Measurements from ENCODE around the gene CAV1. TPM values are rescaled to one million over a fixed set of nuclear protein-coding genes. Genes with fewer than 3 reads are reported as not detected.

CAV1 gene
- total and polyA plus RNA-seq, 4 donors, result 121 to 616 (median 323) TPM

DNA sequence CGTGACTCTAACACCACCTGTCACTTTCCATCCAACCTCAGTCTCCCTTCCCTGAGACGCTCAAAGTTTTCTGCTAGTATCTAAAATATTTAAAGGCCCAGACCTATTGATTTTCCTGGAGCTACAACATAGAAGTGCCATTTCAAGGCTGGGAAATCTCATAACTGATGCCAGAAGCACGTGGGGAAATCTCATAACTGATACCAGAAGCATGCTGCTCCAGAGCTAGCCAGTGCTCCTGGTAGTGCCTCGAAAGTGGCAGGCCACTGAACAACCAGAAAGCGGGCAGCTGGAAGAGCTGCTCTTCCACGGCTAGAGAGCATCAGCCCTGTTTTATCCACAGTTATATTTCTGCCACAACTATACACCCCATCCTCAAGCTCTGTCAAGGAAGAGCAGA, 72.5 kb downstream of the CAV1 start:
- no peak overlapping the region for H3K9ac ChIP-seq (ENCODE audit: insufficient read depth in 1 of 2, low read length in 2 of 2)
- H3K4me3 ChIP-seq, result no peak overlapping the region
- H3K36me3 ChIP-seq (ENCODE audit: control insufficient read depth in 4 of 4, insufficient read depth in 4 of 4, low read length in 4 of 4), result no peaks in the 10 kb centered on the region
- TF ChIP-seq, protein P1, sequence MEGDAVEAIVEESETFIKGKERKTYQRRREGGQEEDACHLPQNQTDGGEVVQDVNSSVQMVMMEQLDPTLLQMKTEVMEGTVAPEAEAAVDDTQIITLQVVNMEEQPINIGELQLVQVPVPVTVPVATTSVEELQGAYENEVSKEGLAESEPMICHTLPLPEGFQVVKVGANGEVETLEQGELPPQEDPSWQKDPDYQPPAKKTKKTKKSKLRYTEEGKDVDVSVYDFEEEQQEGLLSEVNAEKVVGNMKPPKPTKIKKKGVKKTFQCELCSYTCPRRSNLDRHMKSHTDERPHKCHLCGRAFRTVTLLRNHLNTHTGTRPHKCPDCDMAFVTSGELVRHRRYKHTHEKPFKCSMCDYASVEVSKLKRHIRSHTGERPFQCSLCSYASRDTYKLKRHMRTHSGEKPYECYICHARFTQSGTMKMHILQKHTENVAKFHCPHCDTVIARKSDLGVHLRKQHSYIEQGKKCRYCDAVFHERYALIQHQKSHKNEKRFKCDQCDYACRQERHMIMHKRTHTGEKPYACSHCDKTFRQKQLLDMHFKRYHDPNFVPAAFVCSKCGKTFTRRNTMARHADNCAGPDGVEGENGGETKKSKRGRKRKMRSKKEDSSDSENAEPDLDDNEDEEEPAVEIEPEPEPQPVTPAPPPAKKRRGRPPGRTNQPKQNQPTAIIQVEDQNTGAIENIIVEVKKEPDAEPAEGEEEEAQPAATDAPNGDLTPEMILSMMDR (IDR thresholded peaks at IDR 0.05; ENCODE audit: control extremely low read depth, extremely low read depth), result no peak
- no peaks in the 10 kb centered on the region for H3K27me3 ChIP-seq (ENCODE audit: control insufficient read depth in 3 of 3, insufficient read depth in 3 of 3, low read length in 2 of 3)
- H3K27ac ChIP-seq (ENCODE audit: low read depth in 1 of 2, low read length in 1 of 2), result no peak overlapping the region
- 92% methylated on average over 6 of the region's 6 CpGs for WGBS, 2 donors
- peaks cover 0 to 10% (median 2%) of the 10 kb centered on the region in 5 donors for H3K4me1 ChIP-seq (ENCODE audit: control insufficient read depth in 5 of 5, insufficient read depth in 5 of 5, low read length in 5 of 5)
- ATAC-seq (ENCODE audit: insufficient read depth, low FRiP score), result no peak
- DNase-seq, result no peak
- no peaks in the 10 kb centered on the region for H3K9me3 ChIP-seq (ENCODE audit: control insufficient read depth in 4 of 4, insufficient read depth in 3 of 4, low read length in 3 of 4)

DNA sequence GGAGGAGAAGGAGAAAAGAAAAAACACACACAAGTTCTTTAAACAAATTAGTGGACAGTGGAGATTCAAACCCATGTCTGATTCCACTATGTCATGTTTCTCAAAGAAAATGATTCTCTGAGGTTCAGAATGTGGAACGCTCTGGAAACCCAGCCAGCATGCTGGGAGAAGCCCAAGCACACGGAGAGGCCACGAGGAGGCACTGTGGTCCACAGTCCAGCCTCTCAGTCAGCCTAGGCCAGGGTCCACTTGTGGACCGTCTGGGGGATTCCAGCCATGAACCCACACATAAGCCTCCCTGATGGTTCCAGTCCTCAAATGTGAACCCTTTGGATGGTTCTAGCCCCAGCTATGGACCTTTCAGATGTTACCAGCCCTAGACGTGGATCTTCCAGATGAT, 73.4 kb downstream of the CAV1 start:
- Histone ChIP-seq H3K9ac (ENCODE audit: insufficient read depth in 1 of 2, low read length in 2 of 2) (no peak overlapping the region), H3K27me3 (ENCODE audit: control insufficient read depth in 3 of 3, insufficient read depth in 3 of 3, low read length in 2 of 3) (no peaks in the 10 kb centered on the region), H3K9me3 (ENCODE audit: control insufficient read depth in 4 of 4, insufficient read depth in 3 of 4, low read length in 3 of 4) (no peaks in the 10 kb centered on the region), H3K4me1 (ENCODE audit: control insufficient read depth in 5 of 5, insufficient read depth in 5 of 5, low read length in 5 of 5) (peaks cover 0 to 3% (median 0%) of the 10 kb centered on the region in 5 donors), H3K4me3 (no peak overlapping the region), H3K36me3 (ENCODE audit: control insufficient read depth in 4 of 4, insufficient read depth in 4 of 4, low read length in 4 of 4) (no peaks in the 10 kb centered on the region), H3K27ac (ENCODE audit: low read depth in 1 of 2, low read length in 1 of 2) (no peak overlapping the region)
- TF ChIP-seq, protein P1 (IDR thresholded peaks at IDR 0.05; ENCODE audit: control extremely low read depth, extremely low read depth), result no peak
- ATAC-seq (ENCODE audit: insufficient read depth, low FRiP score) (no peak), DNase-seq (no peak)
- WGBS, 2 donors, result 91 to 96% methylated on average over 5 of the region's 5 CpGs

- Histone ChIP-seq H3K27me3 (ENCODE audit: control insufficient read depth in 3 of 3, insufficient read depth in 3 of 3, low read length in 2 of 3) (no peaks in the 10 kb centered on the region), H3K4me3 (no peak overlapping the region), H3K4me1 (ENCODE audit: control insufficient read depth in 5 of 5, insufficient read depth in 5 of 5, low read length in 5 of 5) (no peaks in the 10 kb centered on the region), H3K27ac (ENCODE audit: low read depth in 1 of 2, low read length in 1 of 2) (no peak overlapping the region), H3K36me3 (ENCODE audit: control insufficient read depth in 4 of 4, insufficient read depth in 4 of 4, low read length in 4 of 4) (no peaks in the 10 kb centered on the region), H3K9me3 (ENCODE audit: control insufficient read depth in 4 of 4, insufficient read depth in 3 of 4, low read length in 3 of 4) (no peaks in the 10 kb centered on the region), H3K9ac (ENCODE audit: insufficient read depth in 1 of 2, low read length in 2 of 2) (no peak overlapping the region)
- WGBS, 2 donors, result 92% methylated on average over 3 of the region's 3 CpGs
- ATAC-seq (ENCODE audit: insufficient read depth, low FRiP score), result no peak
- TF ChIP-seq, protein P1 (IDR thresholded peaks at IDR 0.05; ENCODE audit: control extremely low read depth, extremely low read depth), result no peak
- no peak for DNase-seq
Observed at GRCh38 chr7:116598861-116599260, 74.0 kb downstream of the CAV1 start.

DNA sequence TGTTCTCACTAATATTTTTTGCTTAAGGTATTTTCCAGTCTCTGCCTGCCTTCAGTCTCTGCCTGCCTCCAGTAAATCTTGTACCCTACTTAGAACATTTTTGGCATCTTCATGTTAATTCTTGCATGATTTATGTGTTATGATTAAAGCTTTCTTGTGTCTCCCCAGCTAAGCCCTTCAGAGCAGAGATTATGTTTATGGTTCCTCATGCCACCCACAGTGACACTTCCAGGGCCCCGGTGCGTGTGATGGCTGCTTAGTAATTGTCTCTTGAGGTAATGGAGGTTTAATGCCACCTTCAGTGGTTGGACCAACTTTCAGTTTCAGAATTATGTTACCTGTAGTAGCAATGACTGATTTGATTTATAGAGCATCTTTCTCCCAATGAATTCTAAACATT, 76.6 kb downstream of the CAV1 start:
- no peak overlapping the region for H3K9ac ChIP-seq (ENCODE audit: insufficient read depth in 1 of 2, low read length in 2 of 2)
- no peaks in the 10 kb centered on the region for H3K9me3 ChIP-seq (ENCODE audit: control insufficient read depth in 4 of 4, insufficient read depth in 3 of 4, low read length in 3 of 4)
- ATAC-seq (ENCODE audit: insufficient read depth, low FRiP score) (no peak), DNase-seq (no peak)
- H3K27me3 ChIP-seq (ENCODE audit: control insufficient read depth in 3 of 3, insufficient read depth in 3 of 3, low read length in 2 of 3), result no peaks in the 10 kb centered on the region
- no peaks in the 10 kb centered on the region for H3K4me1 ChIP-seq (ENCODE audit: control insufficient read depth in 5 of 5, insufficient read depth in 5 of 5, low read length in 5 of 5)
- TF ChIP-seq, protein P1 (IDR thresholded peaks at IDR 0.05; ENCODE audit: control extremely low read depth, extremely low read depth), result no peak
- H3K36me3 ChIP-seq (ENCODE audit: control insufficient read depth in 4 of 4, insufficient read depth in 4 of 4, low read length in 4 of 4), result no peaks in the 10 kb centered on the region
- no peak overlapping the region for H3K4me3 ChIP-seq
- WGBS, 2 donors, result 65 to 69% methylated on average over 2 of the region's 2 CpGs
- H3K27ac ChIP-seq (ENCODE audit: low read depth in 1 of 2, low read length in 1 of 2), result no peak overlapping the region

All from lung (tissue), 12 donors.